Measurements from ENCODE around the gene SLC45A2.

Gene SLC45A2

GRCh38 chr5:33938507-33938796, 46.0 kb downstream of the SLC45A2 start:
- Mint-ChIP-seq H3K4me1 (peaks cover 5% of the 10 kb centered on the region), H3K27me3 (ENCODE audit: low read depth, poor library complexity) (peaks cover 53% of the 10 kb centered on the region), H3K36me3 (ENCODE audit: low read depth) (no peaks in the 10 kb centered on the region), H3K9me3 (no peaks in the 10 kb centered on the region), H3K27ac (no peak overlapping the region), H3K4me3 (no peak overlapping the region)
- DNase-seq, result no peak
- TF ChIP-seq, protein P1, sequence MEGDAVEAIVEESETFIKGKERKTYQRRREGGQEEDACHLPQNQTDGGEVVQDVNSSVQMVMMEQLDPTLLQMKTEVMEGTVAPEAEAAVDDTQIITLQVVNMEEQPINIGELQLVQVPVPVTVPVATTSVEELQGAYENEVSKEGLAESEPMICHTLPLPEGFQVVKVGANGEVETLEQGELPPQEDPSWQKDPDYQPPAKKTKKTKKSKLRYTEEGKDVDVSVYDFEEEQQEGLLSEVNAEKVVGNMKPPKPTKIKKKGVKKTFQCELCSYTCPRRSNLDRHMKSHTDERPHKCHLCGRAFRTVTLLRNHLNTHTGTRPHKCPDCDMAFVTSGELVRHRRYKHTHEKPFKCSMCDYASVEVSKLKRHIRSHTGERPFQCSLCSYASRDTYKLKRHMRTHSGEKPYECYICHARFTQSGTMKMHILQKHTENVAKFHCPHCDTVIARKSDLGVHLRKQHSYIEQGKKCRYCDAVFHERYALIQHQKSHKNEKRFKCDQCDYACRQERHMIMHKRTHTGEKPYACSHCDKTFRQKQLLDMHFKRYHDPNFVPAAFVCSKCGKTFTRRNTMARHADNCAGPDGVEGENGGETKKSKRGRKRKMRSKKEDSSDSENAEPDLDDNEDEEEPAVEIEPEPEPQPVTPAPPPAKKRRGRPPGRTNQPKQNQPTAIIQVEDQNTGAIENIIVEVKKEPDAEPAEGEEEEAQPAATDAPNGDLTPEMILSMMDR (IDR thresholded peaks at IDR 0.05), result no peak

- TF ChIP-seq, protein P1 (IDR thresholded peaks at IDR 0.05), result no peak
- no peak overlapping the region for H3K4me3 Mint-ChIP-seq
- H3K9me3 Mint-ChIP-seq, result no peaks in the 10 kb centered on the region
- H3K36me3 Mint-ChIP-seq (ENCODE audit: low read depth), result no peaks in the 10 kb centered on the region
- H3K27me3 Mint-ChIP-seq (ENCODE audit: low read depth, poor library complexity), result peaks cover 53% of the 10 kb centered on the region
- peaks cover 5% of the 10 kb centered on the region for H3K4me1 Mint-ChIP-seq
- H3K27ac Mint-ChIP-seq, result no peak overlapping the region
- DNase-seq, result no peak
Measured at GRCh38 chr5:33937707-33938506, 46.6 kb downstream of the SLC45A2 start.

DNA sequence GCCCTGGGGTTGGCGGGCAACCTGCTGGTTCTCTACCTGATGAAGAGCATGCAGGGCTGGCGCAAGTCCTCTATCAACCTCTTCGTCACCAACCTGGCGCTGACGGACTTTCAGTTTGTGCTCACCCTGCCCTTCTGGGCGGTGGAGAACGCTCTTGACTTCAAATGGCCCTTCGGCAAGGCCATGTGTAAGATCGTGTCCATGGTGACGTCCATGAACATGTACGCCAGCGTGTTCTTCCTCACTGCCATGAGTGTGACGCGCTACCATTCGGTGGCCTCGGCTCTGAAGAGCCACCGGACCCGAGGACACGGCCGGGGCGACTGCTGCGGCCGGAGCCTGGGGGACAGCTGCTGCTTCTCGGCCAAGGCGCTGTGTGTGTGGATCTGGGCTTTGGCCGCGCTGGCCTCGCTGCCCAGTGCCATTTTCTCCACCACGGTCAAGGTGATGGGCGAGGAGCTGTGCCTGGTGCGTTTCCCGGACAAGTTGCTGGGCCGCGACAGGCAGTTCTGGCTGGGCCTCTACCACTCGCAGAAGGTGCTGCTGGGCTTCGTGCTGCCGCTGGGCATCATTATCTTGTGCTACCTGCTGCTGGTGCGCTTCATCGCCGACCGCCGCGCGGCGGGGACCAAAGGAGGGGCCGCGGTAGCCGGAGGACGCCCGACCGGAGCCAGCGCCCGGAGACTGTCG, 47.3 kb downstream of the SLC45A2 start:
- DNase-seq, result no peak
- H3K36me3 Mint-ChIP-seq (ENCODE audit: low read depth), result no peaks in the 10 kb centered on the region
- TF ChIP-seq, protein P1 (IDR thresholded peaks at IDR 0.05), result no peak
- H3K4me1 Mint-ChIP-seq, result peaks cover 5% of the 10 kb centered on the region
- no peaks in the 10 kb centered on the region for H3K9me3 Mint-ChIP-seq
- peak overlapping the region; percentile 55 for H3K4me3 Mint-ChIP-seq
- no peak overlapping the region for H3K27ac Mint-ChIP-seq
- peaks cover 50% of the 10 kb centered on the region for H3K27me3 Mint-ChIP-seq (ENCODE audit: low read depth, poor library complexity)

DNA sequence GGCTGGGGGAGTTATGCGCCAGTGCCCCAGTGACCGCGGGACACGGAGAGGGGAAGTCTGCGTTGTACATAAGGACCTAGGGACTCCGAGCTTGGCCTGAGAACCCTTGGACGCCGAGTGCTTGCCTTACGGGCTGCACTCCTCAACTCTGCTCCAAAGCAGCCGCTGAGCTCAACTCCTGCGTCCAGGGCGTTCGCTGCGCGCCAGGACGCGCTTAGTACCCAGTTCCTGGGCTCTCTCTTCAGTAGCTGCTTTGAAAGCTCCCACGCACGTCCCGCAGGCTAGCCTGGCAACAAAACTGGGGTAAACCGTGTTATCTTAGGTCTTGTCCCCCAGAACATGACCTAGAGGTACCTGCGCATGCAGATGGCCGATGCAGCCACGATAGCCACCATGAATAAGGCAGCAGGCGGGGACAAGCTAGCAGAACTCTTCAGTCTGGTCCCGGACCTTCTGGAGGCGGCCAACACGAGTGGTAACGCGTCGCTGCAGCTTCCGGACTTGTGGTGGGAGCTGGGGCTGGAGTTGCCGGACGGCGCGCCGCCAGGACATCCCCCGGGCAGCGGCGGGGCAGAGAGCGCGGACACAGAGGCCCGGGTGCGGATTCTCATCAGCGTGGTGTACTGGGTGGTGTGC, 48.0 kb downstream of the SLC45A2 start, which contains the start of gene RXFP3:
Gene RXFP3 (plus strand): TSS at position 6 of the 636 bp plus-strand sequence. CDS start 355 bp downstream, at position 361.
- H3K4me1 Mint-ChIP-seq, result peaks cover 5% of the 10 kb centered on the region
- H3K27ac Mint-ChIP-seq, result no peak within 1 kb of the TSS
- no peaks in the 10 kb centered on the region for H3K9me3 Mint-ChIP-seq
- no peak for DNase-seq
- H3K27me3 Mint-ChIP-seq (ENCODE audit: low read depth, poor library complexity), result peaks cover 47% of the 10 kb centered on the region
- peak within 1 kb of the TSS; percentile 81 for H3K4me3 Mint-ChIP-seq
- TF ChIP-seq, protein P1 (IDR thresholded peaks at IDR 0.05), result no peak
- H3K36me3 Mint-ChIP-seq (ENCODE audit: low read depth), result no peaks in the 10 kb centered on the region

- H3K4me1 Mint-ChIP-seq, result peaks cover 5% of the 10 kb centered on the region
- no peaks in the 10 kb centered on the region for H3K36me3 Mint-ChIP-seq (ENCODE audit: low read depth)
- H3K27ac Mint-ChIP-seq, result no peak overlapping the region
- peak overlapping the region; percentile 81 for H3K4me3 Mint-ChIP-seq
- TF ChIP-seq, protein P1 (IDR thresholded peaks at IDR 0.05), result no peak
- DNase-seq, result peak; percentile 96
- peaks cover 46% of the 10 kb centered on the region for H3K27me3 Mint-ChIP-seq (ENCODE audit: low read depth, poor library complexity)
- no peaks in the 10 kb centered on the region for H3K9me3 Mint-ChIP-seq
Measured at GRCh38 chr5:33936004-33936380, 48.5 kb downstream of the SLC45A2 start.
